K562 (cell line): ENCODE results near the gene RNF152. TPM values are rescaled to one million over a fixed set of nuclear protein-coding genes. Genes with fewer than 3 reads are reported as not detected.

Experiments
- ATAC-seq: fragments of 200-7000 bp; cut with Tn5 transposase; 3 replicates; pipeline ENCODE4 v1.9.1; 2020; ENCODE audit warnings: moderate library complexity
- BruUV-seq: library from RNA; stranded (reverse); fragments of 400-500 nt; replicated peaks from 2 replicates; lab custom pipeline; 2021; lab: Mats Ljungman, UMichigan
- CTCF ChIA-PET: fragments of 300-600 bp; formaldehyde crosslinking; extraction: SDS; loops from one replicate; lab custom pipeline; 2021; ENCODE audit warnings: low intra/inter-chr PET ratio; lab: Yijun Ruan, JAX
- POLR2A ChIA-PET: fragments of 300-600, 350-650 bp; sonication (Branson Sonifier 250); formaldehyde crosslinking; extraction: SDS; loops from one replicate; lab custom pipeline; 2021; ENCODE audit warnings: antibody characterized with exemption, inconsistent platforms; lab: Yijun Ruan, JAX
- DNase-seq, 4 experiments: peaks; one replicate each; pipeline versions ENCODE4 v3.0.0 to v3.0.0-alpha.2; 2011 to 2018; ENCODE audit warnings: low spot score in 3 of 4, mixed read lengths in 3 of 4; ENCODE audit errors: extremely low read depth in 1 of 4
- FAIRE-seq: peaks from 2 replicates; lab custom pipeline; 2011; peaks lifted over from hg19 to GRCh38; lab: Jason Lieb, UNC
- H2AFZ ChIP-seq: 2 replicates; pipeline ENCODE4 v1.6.0; 2011; ENCODE audit warnings: low read depth, low read length, control low read depth, inconsistent platforms
- H3K27ac ChIP-seq: fragments of 200-600 bp; 3 replicates; pipeline ENCODE4 v1.8.0; 2011; ENCODE audit warnings: low read depth, mild to moderate bottlenecking, control low read depth, inconsistent platforms, low read length, moderate library complexity, mixed read lengths; ENCODE audit errors: extremely low read depth
- H3K27me3 ChIP-seq, 2 experiments: fragments of 300-600 bp in 1 of 2; 2 replicates in 1 of 2; 3 replicates in 1 of 2; pipeline versions ENCODE4 v1.6.0 to v1.8.0; 2011; ENCODE audit warnings: inconsistent platforms in 2 of 2, low read length in 2 of 2, mild to moderate bottlenecking in 1 of 2, mixed read lengths in 1 of 2, moderate library complexity in 1 of 2; ENCODE audit not compliant: control insufficient read depth in 2 of 2, insufficient read depth in 2 of 2
- H3K36me3 ChIP-seq: fragments of 300-600 bp; 3 replicates; pipeline ENCODE4 v1.8.0; 2011; ENCODE audit warnings: mild to moderate bottlenecking, low read length, inconsistent platforms; ENCODE audit not compliant: control insufficient read depth, insufficient read depth
- H3K4me1 ChIP-seq, 2 experiments: fragments of 200-600 bp in 1 of 2; replicated peaks in 1 of 2; 2 replicates in 1 of 2; 3 replicates in 1 of 2; pipeline versions ENCODE4 v1.5.1 to v1.8.0; 2011; ENCODE audit warnings: inconsistent platforms in 2 of 2, low read length in 2 of 2, mild to moderate bottlenecking in 1 of 2, mixed read lengths in 1 of 2, moderate library complexity in 1 of 2; ENCODE audit not compliant: control insufficient read depth in 2 of 2, insufficient read depth in 2 of 2
- H3K4me2 ChIP-seq: 2 replicates; pipeline ENCODE4 v1.6.1; 2011; ENCODE audit warnings: low read length, control low read depth, inconsistent platforms, mixed read lengths; ENCODE audit not compliant: insufficient read depth
- H3K4me3 ChIP-seq: fragments of 200-600 bp; sonication (generic), shearing (Covaris generic); 2 replicates; pipeline ENCODE4 v1.5.1; 2016; ENCODE audit warnings: control low read depth, inconsistent platforms
- H3K79me2 ChIP-seq: fragments of 200-600 bp; 3 replicates; pipeline ENCODE4 v1.8.0; 2011; ENCODE audit warnings: low read length, inconsistent platforms; ENCODE audit not compliant: control insufficient read depth, insufficient read depth
- H3K9ac ChIP-seq, 2 experiments: 2 replicates each; pipeline versions ENCODE4 v1.6.0 to v1.6.1; 2011; ENCODE audit warnings: low read depth in 2 of 2, low read length in 2 of 2, control low read depth in 1 of 2, inconsistent platforms in 1 of 2, mild to moderate bottlenecking in 1 of 2, mixed read lengths in 1 of 2; ENCODE audit not compliant: insufficient read depth in 1 of 2
- H3K9me1 ChIP-seq: one replicate; pipeline ENCODE4 v1.6.0; 2011; ENCODE audit warnings: inconsistent platforms, mild to moderate bottlenecking, low read length, moderate library complexity; ENCODE audit not compliant: control insufficient read depth, insufficient read depth
- H3K9me3 ChIP-seq: replicated peaks from 2 replicates; pipeline ENCODE4 v1.5.1; 2011; ENCODE audit warnings: low read depth, low read length, inconsistent platforms; ENCODE audit not compliant: control insufficient read depth, insufficient read depth
- H4K20me1 ChIP-seq: replicated peaks from 2 replicates; pipeline ENCODE4 v1.6.1; 2011; ENCODE audit warnings: low read length, inconsistent platforms, mixed read lengths; ENCODE audit not compliant: control insufficient read depth, insufficient read depth
- BCL6 ChIP-seq: fragments of 250-450 bp; sonication (Bioruptor Pico); IDR thresholded peaks from 2 replicates; pipeline ENCODE4 v1.4.0; 2020
- HOMEZ ChIP-seq: fragments of 250-450 bp; sonication (Bioruptor Pico); IDR thresholded peaks from 2 replicates; pipeline ENCODE4 v1.4.0; 2020; ENCODE audit warnings: mild to moderate bottlenecking, moderate library complexity
- HOXB6 ChIP-seq: fragments of 250-450 bp; sonication (Bioruptor Pico); IDR thresholded peaks from 2 replicates; pipeline ENCODE4 v1.5.1; 2022; ENCODE audit warnings: mild to moderate bottlenecking, borderline replicate concordance
- NFYB ChIP-seq: IDR thresholded peaks from 2 replicates; pipeline ENCODE4 v1.6.1; 2011; ENCODE audit warnings: mild to moderate bottlenecking, moderate library complexity; ENCODE audit not compliant: insufficient read length; ENCODE audit errors: extremely low read depth
- NR3C1 ChIP-seq: sonication (generic); formaldehyde crosslinking; IDR thresholded peaks from 2 replicates; pipeline ENCODE4 v1.8.1; 2022; ENCODE audit warnings: missing genetic modification reagents
- PHB ChIP-seq: fragments of 250-450 bp; sonication (Bioruptor Pico); IDR thresholded peaks from 2 replicates; pipeline ENCODE4 v1.5.0; 2021
- RB1 ChIP-seq: fragments of 450-650 bp; IDR thresholded peaks from 2 replicates; pipeline ENCODE4 v1.6.1; 2017; ENCODE audit warnings: low read depth, mild to moderate bottlenecking
- RBM34 ChIP-seq: fragments of 200-400 bp; formaldehyde crosslinking; IDR thresholded peaks from 2 replicates; pipeline ENCODE4 v1.6.1; 2018; ENCODE audit warnings: low read length, borderline replicate concordance; ENCODE audit not compliant: insufficient read depth
- SNRNP70 ChIP-seq: fragments of 200-400 bp; formaldehyde crosslinking; optimal IDR thresholded peaks from 2 replicates; pipeline ENCODE3; 2017; ENCODE audit warnings: low read depth, low read length
- THAP12 ChIP-seq: fragments of 250-450 bp; sonication (Bioruptor Pico); IDR thresholded peaks from 2 replicates; pipeline ENCODE4 v1.9.0; 2021; ENCODE audit warnings: mild to moderate bottlenecking, inconsistent platforms
- TRIM25 ChIP-seq: fragments of 450-650 bp; IDR thresholded peaks from 2 replicates; pipeline ENCODE4 v1.7.0; 2016; ENCODE audit warnings: borderline replicate concordance
- ZFX ChIP-seq: sonication (generic); formaldehyde crosslinking; IDR thresholded peaks from 2 replicates; pipeline ENCODE4 v1.8.0; 2022; ENCODE audit warnings: mild to moderate bottlenecking, missing genetic modification reagents, moderate library complexity
- ZNF584 ChIP-seq: fragments of 200-800 bp; sonication (Bioruptor generic); IDR thresholded peaks from 2 replicates; pipeline ENCODE4 v1.6.1; 2016; ENCODE audit warnings: low read depth, mild to moderate bottlenecking, missing genetic modification characterization, missing compliant biosample characterization
- ZNF655 ChIP-seq: fragments of 250-450 bp; sonication (Bioruptor Pico); IDR thresholded peaks from 2 replicates; pipeline ENCODE4 v1.5.0; 2021
- WGBS: fragments of 100-300 bp; shearing (Covaris generic); methylation state at CpG from one replicate; pipeline ENCODE4 v1.1.6; 2016; ENCODE audit warnings: low coverage, mixed read lengths; ENCODE audit not compliant: insufficient coverage; ENCODE audit errors: missing lambda C conversion rate; 5-methylcytosine and 5-hydroxymethylcytosine counted together
- in situ Hi-C: fragments of 300-500 bp; cut with MboI; formaldehyde crosslinking; loops from 4 replicates; pipeline ENCODE4 v1.15.0; 2018; ENCODE audit warnings: inconsistent platforms, mixed read lengths
- intact Hi-C: fragments of 100-400 bp; cut with micrococcal nuclease; formaldehyde crosslinking; loops from 2 replicates; pipeline ENCODE4 v1.14.2; 2022
- polyA plus RNA-seq, 8 experiments: library from polyadenylated mRNA; depleted of rRNA in 4 of 8; stranded (reverse) in 5 of 8; unstranded in 3 of 8; fragments of >200 nt; fragmentation: Nextera tagmentation in 2 of 8; fragmentation: Illumina TruSeq in 1 of 8; extraction: Ambion mirVana in 2 of 8; extraction: Trizol in 1 of 8; gene quantifications; 2 replicates each; pipeline versions ENCODE4 v1.2.1 to v1.2.3, GENCODE V29; 2011 to 2014; ENCODE audit warnings: inconsistent platforms in 1 of 8, missing spikeins in 1 of 8
- total RNA-seq, 7 experiments: library from RNA; depleted of rRNA in 6 of 7; stranded (reverse); fragments of >200 nt in 6 of 7; fragmentation: Illumina TruSeq in 2 of 7; extraction: Trizol in 2 of 7; gene quantifications; 2 replicates each; pipeline versions ENCODE4 v1.2.1 to v1.2.3, GENCODE V29; 2011 to 2021; ENCODE audit warnings: low replicate concordance in 1 of 7

Gene RNF152
- total and polyA plus RNA-seq, 9 of the 15 experiments (the other 6 are each of a cell fraction or from before 2014, with no cell fraction given), result 0.04 to 0.05 TPM; not detected in 7

GRCh38 chr18:61924550-61924949 is 31.7 kb upstream of the RNF152 start (continued):
- no peak for TF ChIP-seq ZNF655
- TF ChIP-seq RB1, result no peak
- TF ChIP-seq, all 486 proteins: peak for 0

- Histone ChIP-seq H2AFZ (no peak overlapping the region), H3K4me2 (no peak overlapping the region), H3K4me3 (no peak overlapping the region), H3K9me1 (no peaks in the 10 kb centered on the region), H4K20me1 (no peaks in the 10 kb centered on the region), H3K9ac (no peak overlapping the region), H3K27ac (no peak overlapping the region)
- in situ Hi-C loops, result no loop called here
- FAIRE-seq, result no peak
- intact Hi-C loops, result no loop called here
- BruUV-seq, result no TSS peak
- CTCF ChIA-PET, result no interaction called here
- no peak for TF ChIP-seq HOXB6 (CRISPR knock-in tag)
- TF ChIP-seq BCL6, result no peak
- TF ChIP-seq TRIM25, result no peak
- no peak for TF ChIP-seq PHB (CRISPR knock-in tag)
- TF ChIP-seq ZFX (CRISPR knock-in tag), result no peak
- no peak for TF ChIP-seq SNRNP70
- TF ChIP-seq NR3C1 (CRISPR knock-in tag), result no peak
- no peak for TF ChIP-seq THAP12 (CRISPR knock-in tag)
- no peak for TF ChIP-seq HOMEZ (CRISPR knock-in tag)
- no peak for TF ChIP-seq NFYB
- no peak for TF ChIP-seq ZNF584 (CRISPR knock-in tag)
- TF ChIP-seq RBM34, result no peak
- TF ChIP-seq, all 486 proteins: peak for 0
- 0% methylated on average over 3 of the region's 3 CpGs for WGBS
- H3K9me3 ChIP-seq, result no peaks in the 10 kb centered on the region
- DNase-seq (no peak), ATAC-seq (no peak)
- POLR2A ChIA-PET, result no interaction called here
- H3K27me3 ChIP-seq, result no peaks in the 10 kb centered on the region; a peak in 2 of 5 replicates
- H3K36me3 ChIP-seq, result no peaks in the 10 kb centered on the region
- peaks cover 0 to 2% of the 10 kb centered on the region in 2 experiments; a peak in 1 of 5 replicates for H3K4me1 ChIP-seq
- no peaks in the 10 kb centered on the region for H3K79me2 ChIP-seq
Observed at GRCh38 chr18:61922435-61922834, 29.6 kb upstream of the RNF152 start.
